GM19455 (cell line): ENCODE results near the gene CD83.

Experiments used
- ATAC-seq: cut with Tn5 transposase; IDR thresholded peaks from one replicate; pipeline ENCODE4 v1.9.1; 2021; ENCODE audit not compliant: unreplicated experiment

CD83 gene

GRCh38 chr6:14123386-14124111 is 6.0 kb downstream of the CD83 start:
- no peak for ATAC-seq

- ATAC-seq = no peak
Observed at GRCh38 chr6:14125346-14125745, 7.8 kb downstream of the CD83 start.

- ATAC-seq = no peak
Observed at GRCh38 chr6:14126191-14126590, 8.6 kb downstream of the CD83 start.

GRCh38 chr6:14127611-14128010 is 10.0 kb downstream of the CD83 start:
- no peak for ATAC-seq

- no peak for ATAC-seq
Observed at GRCh38 chr6:14128012-14128411, 10.4 kb downstream of the CD83 start.

GRCh38 chr6:14128746-14129145 is 11.2 kb downstream of the CD83 start:
- no peak for ATAC-seq

GRCh38 chr6:14129575-14129974 is 12.0 kb downstream of the CD83 start:
- ATAC-seq = peak; percentile 67

GRCh38 chr6:14130435-14131075 is 13.0 kb downstream of the CD83 start:
- ATAC-seq = no peak

GRCh38 chr6:14131579-14131978 is 14.0 kb downstream of the CD83 start:
- no peak for ATAC-seq

- ATAC-seq = no peak
Observed at GRCh38 chr6:14132244-14132920, 14.8 kb downstream of the CD83 start.

- ATAC-seq = no peak
Observed at GRCh38 chr6:14132921-14133275, 15.3 kb downstream of the CD83 start.

- no peak for ATAC-seq
Observed at GRCh38 chr6:14134211-14134910, 16.8 kb downstream of the CD83 start.

- no peak for ATAC-seq
Observed at GRCh38 chr6:14135893-14136539, 18.4 kb downstream of the CD83 start.

GRCh38 chr6:14138701-14139215 is 21.2 kb downstream of the CD83 start:
- ATAC-seq = no peak

- no peak for ATAC-seq
Observed at GRCh38 chr6:14141351-14142062, 23.9 kb downstream of the CD83 start.

- ATAC-seq = no peak
Observed at GRCh38 chr6:14142063-14142450, 24.5 kb downstream of the CD83 start.

- no peak for ATAC-seq
Observed at GRCh38 chr6:14142511-14143223, 25.1 kb downstream of the CD83 start.

- no peak for ATAC-seq
Observed at GRCh38 chr6:14143305-14143704, 25.7 kb downstream of the CD83 start.

GRCh38 chr6:14144678-14145113 is 27.1 kb downstream of the CD83 start:
- peak; percentile 86 for ATAC-seq
